GM12801 (cell line): ENCODE results near the gene RAD9A.

Experiments
- TF ChIP-seq, protein P1 (sequence below): IDR thresholded peaks from one replicate; pipeline ENCODE4 v1.5.1; 2011; ENCODE audit warnings: control low read depth; ENCODE audit not compliant: insufficient read length; ENCODE audit errors: extremely low read depth

Gene RAD9A

DNA sequence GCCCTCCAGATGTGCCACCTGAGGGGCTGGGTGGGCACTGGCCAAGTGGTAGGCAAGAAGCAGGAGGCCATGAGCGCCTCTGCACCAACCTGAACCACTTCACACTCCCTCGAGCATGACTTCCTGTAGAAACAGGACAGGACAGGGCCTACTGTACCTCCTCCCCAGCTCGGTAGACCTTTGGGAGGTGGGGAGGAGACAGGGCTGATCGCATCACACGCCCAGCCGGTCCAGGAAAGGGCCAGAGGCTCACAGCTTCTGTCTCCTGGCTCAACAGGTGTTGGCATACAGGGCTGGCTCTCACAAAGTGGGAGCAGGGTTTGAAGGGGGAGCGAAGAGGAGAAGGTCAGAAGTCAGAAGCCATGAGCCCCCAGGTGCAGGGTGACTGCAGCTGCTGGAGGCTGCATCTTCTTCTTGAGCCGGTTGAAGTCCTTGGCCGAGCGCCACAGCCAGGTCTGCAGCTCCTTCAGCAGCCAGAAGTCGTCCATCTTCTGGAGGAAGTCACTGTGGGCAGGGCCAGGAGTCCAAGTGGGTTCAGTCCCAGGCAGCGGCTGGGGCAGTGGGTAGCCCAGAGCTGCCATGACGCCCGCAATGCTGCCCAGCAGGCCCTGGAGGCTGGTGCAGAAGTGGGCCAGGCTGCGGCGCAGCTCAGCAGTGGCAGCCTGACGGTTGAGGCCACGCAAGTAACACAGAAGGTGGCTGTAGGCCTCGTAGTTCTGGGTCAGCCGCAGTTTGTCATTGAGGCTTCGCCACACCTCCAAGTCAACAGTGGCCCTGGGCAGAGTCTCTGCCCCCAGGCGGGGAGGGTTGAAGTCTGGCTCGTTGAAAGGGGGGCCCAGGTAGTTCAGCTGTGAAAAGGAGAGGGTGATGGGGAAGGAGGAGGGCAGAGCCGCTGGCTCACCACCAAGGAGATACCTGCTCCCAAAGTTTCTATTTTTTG lies 26.7 kb upstream of the RAD9A start:
- TF ChIP-seq, protein P1, sequence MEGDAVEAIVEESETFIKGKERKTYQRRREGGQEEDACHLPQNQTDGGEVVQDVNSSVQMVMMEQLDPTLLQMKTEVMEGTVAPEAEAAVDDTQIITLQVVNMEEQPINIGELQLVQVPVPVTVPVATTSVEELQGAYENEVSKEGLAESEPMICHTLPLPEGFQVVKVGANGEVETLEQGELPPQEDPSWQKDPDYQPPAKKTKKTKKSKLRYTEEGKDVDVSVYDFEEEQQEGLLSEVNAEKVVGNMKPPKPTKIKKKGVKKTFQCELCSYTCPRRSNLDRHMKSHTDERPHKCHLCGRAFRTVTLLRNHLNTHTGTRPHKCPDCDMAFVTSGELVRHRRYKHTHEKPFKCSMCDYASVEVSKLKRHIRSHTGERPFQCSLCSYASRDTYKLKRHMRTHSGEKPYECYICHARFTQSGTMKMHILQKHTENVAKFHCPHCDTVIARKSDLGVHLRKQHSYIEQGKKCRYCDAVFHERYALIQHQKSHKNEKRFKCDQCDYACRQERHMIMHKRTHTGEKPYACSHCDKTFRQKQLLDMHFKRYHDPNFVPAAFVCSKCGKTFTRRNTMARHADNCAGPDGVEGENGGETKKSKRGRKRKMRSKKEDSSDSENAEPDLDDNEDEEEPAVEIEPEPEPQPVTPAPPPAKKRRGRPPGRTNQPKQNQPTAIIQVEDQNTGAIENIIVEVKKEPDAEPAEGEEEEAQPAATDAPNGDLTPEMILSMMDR = no peak

DNA sequence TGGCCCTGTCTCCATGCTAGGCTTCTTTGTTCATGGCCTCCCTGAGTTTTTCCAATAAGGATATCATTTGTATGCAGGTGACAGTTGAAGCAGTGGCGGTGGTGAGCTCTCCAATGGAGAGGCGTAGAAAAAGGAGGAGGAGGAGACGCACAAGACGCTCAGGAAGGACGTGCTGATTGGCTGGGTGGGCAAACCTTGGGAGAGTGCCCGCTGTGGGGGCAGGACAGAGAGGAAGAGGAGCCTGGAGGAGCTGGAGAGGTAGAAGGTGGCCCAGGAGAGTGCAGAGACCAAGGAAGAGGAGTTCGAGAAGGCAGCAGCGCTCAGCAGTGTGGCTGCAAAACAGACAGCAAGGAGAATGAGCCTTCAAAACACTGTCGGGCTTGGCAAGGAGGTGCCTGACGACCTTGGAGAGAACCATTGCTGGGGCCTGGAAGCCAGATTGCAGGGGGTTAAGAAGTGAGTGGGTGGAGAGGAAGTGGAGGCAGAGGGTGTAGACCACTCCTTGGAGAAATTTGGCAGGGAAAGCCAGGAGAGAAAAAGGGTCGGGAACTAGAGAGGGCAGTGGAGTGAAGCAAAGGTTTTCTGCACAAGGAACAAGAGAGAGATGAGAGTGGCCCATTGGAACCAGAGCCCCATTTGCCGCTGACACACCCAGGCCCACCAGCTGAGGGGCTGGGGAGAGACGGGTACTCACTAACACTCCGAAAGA lies 25.9 kb upstream of the RAD9A start:
- TF ChIP-seq, protein P1 = no peak

DNA sequence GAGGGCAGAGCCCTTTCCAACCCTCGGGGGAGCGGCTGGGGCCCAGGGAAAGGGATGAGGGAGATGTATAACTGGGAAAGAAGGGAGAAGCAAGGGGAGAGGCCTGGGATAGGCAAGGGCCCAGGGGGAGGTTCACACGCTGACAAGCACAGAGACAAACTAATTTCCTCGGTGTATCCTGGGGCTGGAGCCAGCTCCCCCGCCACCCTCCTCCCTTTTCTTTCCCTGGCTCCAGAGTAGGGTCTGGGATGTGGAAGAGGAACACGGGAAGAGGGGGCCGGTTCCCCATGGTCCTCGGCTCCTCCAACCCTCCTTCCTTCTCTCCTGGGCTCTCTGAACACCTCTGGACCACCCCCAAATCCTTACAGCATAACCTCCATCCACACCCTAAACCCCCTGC lies 25.2 kb upstream of the RAD9A start:
- TF ChIP-seq, protein P1 = no peak

DNA sequence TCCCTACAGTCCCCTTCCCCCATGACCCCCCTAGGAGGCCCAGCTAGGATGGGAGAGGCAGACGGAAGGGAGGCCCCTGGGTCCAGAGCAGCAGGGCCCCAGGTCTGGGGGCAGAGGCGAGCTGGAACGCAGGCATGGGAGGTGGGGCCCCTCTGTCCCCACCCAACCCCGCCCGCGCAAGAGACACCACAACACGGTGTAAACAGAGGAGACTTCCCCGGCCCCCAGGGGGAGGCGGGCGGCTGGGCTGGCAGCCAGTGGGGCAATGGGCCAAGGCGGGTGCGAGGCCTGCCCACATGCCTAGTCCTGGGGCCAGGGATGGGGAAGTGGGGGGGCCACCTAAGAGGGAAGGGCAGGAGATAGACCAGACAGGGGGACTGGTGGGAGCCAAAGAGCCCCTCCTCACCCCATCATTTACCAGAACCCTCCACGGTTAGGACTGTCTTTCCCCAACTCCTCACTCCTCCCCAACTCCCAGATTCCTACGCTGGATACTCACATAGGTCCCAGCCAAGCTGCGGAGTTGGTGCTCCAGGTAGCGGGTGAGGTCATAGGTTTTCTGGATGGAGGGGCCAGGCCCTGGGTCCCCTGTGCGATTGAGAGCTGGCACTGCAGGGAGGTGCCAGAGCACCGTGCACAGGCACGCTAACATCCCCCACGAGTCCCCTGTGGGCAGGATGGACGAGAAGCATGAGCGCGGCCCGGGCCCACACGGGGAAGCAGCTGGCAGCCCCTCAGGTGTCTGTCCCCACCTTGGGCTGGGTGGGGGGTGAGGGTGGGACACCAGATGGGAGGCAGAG lies 24.6 kb upstream of the RAD9A start:
- TF ChIP-seq, protein P1 = no peak

DNA sequence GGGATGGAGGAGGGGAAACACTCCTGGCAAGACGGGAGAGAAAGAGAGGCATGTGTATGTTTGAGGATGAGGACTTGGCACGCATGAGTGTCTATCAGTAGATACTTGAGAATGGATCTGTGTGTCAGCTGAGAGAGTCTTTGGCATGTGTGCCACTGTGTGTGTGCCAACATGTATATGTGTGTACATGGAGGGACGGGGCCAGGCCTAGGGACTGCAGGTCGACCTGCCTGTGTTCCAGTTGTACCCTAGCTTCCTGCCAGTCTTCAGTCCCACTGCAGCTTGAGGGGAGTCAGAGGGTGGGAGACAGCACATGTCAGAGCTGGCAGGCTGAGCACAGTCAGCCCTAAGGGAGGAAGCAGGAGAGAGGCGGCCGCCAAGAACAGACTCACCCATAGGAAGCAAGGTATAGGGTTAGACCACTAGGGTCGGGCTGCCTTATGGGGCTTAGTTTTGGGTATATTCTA lies 24.0 kb upstream of the RAD9A start:
- TF ChIP-seq, protein P1 = no peak

DNA sequence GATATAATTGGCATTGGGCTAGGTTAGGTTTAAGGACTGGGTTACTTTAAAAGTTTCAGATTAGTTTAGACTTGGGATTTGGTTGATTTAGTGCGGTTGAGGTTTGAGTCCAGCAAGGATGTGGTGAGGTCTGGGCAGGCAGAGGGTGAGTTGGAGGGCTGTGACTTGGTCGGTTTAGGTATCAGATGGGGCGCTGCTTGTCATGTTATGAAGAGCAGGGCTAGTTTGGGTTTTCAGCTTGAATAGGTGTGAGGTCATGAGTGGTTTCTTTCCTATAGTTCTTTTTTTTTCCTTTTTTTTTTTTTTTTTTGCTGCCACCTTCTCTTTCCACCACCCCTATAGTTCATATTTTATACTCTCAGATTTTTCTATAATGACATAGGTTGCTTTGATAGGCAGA lies 23.2 kb upstream of the RAD9A start:
- TF ChIP-seq, protein P1 = no peak

DNA sequence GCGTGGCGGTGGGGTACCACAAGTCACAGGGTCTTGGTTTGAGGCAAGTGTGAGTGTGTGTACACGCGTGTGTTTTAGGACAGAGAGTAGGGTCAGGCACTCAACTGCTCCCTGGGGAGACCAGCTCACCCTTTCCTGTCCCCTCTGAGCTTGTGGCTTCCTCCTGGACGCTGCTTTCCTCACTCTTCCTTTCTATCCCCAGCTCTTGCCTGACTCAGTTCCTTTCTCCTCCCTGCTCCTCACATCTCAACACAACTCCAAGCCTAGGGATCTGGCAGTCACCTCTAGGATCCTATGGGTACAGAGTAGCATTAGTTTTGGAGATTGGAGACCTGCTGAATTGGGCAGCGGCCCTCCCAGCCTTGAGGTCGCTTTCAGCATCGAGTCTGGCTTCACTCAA lies 22.5 kb upstream of the RAD9A start:
- TF ChIP-seq, protein P1 = no peak
